ENCODE data around the gene TSC22D1.

- TF ChIP-seq CTCF (IDR thresholded peaks at IDR 0.05) (no peak), POLR2A (IDR thresholded peaks at IDR 0.05) (no peak)
These were observed 177.1 kb downstream of the TSC22D1 start for GRCh38 chr13:44399074-44399473.
